ENCODE measurements around the gene COG7. TPM values are rescaled to one million over a fixed set of nuclear protein-coding genes. Genes with fewer than 3 reads are reported as not detected.

The COG7 gene
- total and polyA plus RNA-seq, 2 of the 13 experiments (the other 11 are each of a cell fraction or from before 2014, with no cell fraction given): 12.6 to 54.5 TPM

- Histone ChIP-seq H3K79me2 (ENCODE audit: insufficient read depth, low read length) (no peaks in the 10 kb centered on the region), H3K27ac (ENCODE audit: extremely low read length, insufficient read depth, low read length) (no peak overlapping the region), H2AFZ (ENCODE audit: low read length) (no peak overlapping the region), H3K27me3 (ENCODE audit: control insufficient read depth in 1 of 2, insufficient read depth in 2 of 2, low read length in 2 of 2) (no peaks in the 10 kb centered on the region), H4K20me1 (ENCODE audit: insufficient read depth, low read length) (peaks cover 15% of the 10 kb centered on the region), H3K9me3 (ENCODE audit: low read length) (no peaks in the 10 kb centered on the region), H3K9ac (ENCODE audit: insufficient read depth, low read depth, low read length) (no peak overlapping the region), H3K4me1 (ENCODE audit: insufficient read depth, low read length) (no peaks in the 10 kb centered on the region), H3K4me2 (ENCODE audit: low read depth, low read length) (no peak overlapping the region), H3K4me3 (replicated peaks in 1 of 3; ENCODE audit: insufficient read depth in 1 of 3, low read depth in 2 of 3, low read length in 3 of 3) (no peak overlapping the region), H3K36me3 (replicated peaks in 1 of 2; ENCODE audit: control insufficient read depth in 1 of 2, insufficient read depth in 2 of 2, low read length in 2 of 2) (peaks cover 22 to 62% of the 10 kb centered on the region in 2 experiments)
- ChIA-PET CTCF (ENCODE audit: low intra/inter-chr PET ratio, low total read pairs) (interaction anchor here (1.1 to 7.5 kb wide), 5 partner anchors 19 to 535 kb away, joined by 4 to 251 read pairs (median 13); partner anchors contain the start of genes COG7, NDUFAB1 and SCNN1G), POLR2A (no interaction called here)
- intact Hi-C loops (cut with micrococcal nuclease; ENCODE audit: unreplicated experiment): loop anchor here (10.0 kb wide), 2 partner anchors 139 to 349 kb away; no protein-coding TSS in a partner anchor
- in situ Hi-C loops (cut with HindIII; ENCODE audit: extremely low pct_ligation_motif_present, low pct_unique_long_range_greater_than_20kb): loop anchor here (5.0 to 10.0 kb wide), 2 partner anchors 251 to 529 kb away; partner anchors contain the start of gene SCNN1G
- ATAC-seq (no peak), FAIRE-seq (no peak), DNase-seq (ENCODE audit: low spot score) (peak; percentile 38)
- WGBS (ENCODE audit: low lambda C conversion rate): 92% methylated on average over 16 of the region's 16 CpGs
- no TSS peak for BruUV-seq (replicated peaks)
- TF ChIP-seq RBM39 (IDR thresholded peaks at IDR 0.05; ENCODE audit: low read depth, low read length, poor library complexity, severe bottlenecking): no peak
- TF ChIP-seq ZNF674 (CRISPR knock-in tag; IDR thresholded peaks at IDR 0.05; ENCODE audit: low read depth): no peak
- peak; percentile 41; the same call in 1 of the 2 replicates for TF ChIP-seq ZNF362 (CRISPR knock-in tag; IDR thresholded peaks at IDR 0.05; ENCODE audit: borderline replicate concordance)
- no peak for TF ChIP-seq FOXA1 (IDR thresholded peaks at IDR 0.05)
- 0 out of 2 replicates have a peak, but pooled peaks have one; percentile 22 for TF ChIP-seq FOXA1 (CRISPR knock-in tag; IDR thresholded peaks at IDR 0.05)
- no peak for TF ChIP-seq ZNF367 (CRISPR knock-in tag; IDR thresholded peaks at IDR 0.05; ENCODE audit: borderline replicate concordance)
- TF ChIP-seq CEBPB (IDR thresholded peaks at IDR 0.05; ENCODE audit: borderline replicate concordance, low read depth, low read length): peak; percentile 74
- no peak for TF ChIP-seq ZBTB40 (IDR thresholded peaks at IDR 0.05)
- TF ChIP-seq ZBTB40 (CRISPR knock-in tag; IDR thresholded peaks at IDR 0.05): 0 out of 2 replicates have a peak, but pooled peaks have one; percentile 20
- TF ChIP-seq AKAP8 (CRISPR knock-in tag; IDR thresholded peaks at IDR 0.05): no peak
- TF ChIP-seq DMTF1 (CRISPR knock-in tag; IDR thresholded peaks at IDR 0.05): no peak
Observed at GRCh38 chr16:23433261-23433920, 19.6 kb downstream of the COG7 start.

Data from HepG2 (cell line).